Kidney epithelial cell (primary cell): ENCODE measurements around the gene HOMEZ. TPM values are rescaled to one million over a fixed set of nuclear protein-coding genes. Genes with fewer than 3 reads are reported as not detected.
A peak's percentile ranks its signal among the peaks of the same experiment; 100 is the strongest.
"Not testable (repeated sequence)": the region's sequence is repeated elsewhere in the genome, so short reads cannot be mapped to it uniquely, and the experiment has no call there.

Source experiments
- DNase-seq: peaks from one replicate; pipeline ENCODE4 v3.0.0-alpha.2; 2010; ENCODE audit warnings: low read depth
- H3K27me3 ChIP-seq: 2 replicates; pipeline ENCODE4 v1.6.0; 2011; ENCODE audit warnings: low read length; ENCODE audit not compliant: control insufficient read depth, insufficient read depth
- H3K36me3 ChIP-seq: 2 replicates; pipeline ENCODE4 v1.5.1; 2011; ENCODE audit warnings: low read length; ENCODE audit not compliant: control insufficient read depth, insufficient read depth
- H3K4me3 ChIP-seq: 2 replicates; pipeline ENCODE4 v1.5.1; 2011; ENCODE audit warnings: low read depth, mild to moderate bottlenecking, control low read depth, low read length
- CTCF ChIP-seq: IDR thresholded peaks from 2 replicates; pipeline ENCODE4 v1.5.1; 2011; ENCODE audit warnings: mild to moderate bottlenecking, moderate library complexity, low read length, control low read depth, inconsistent platforms; ENCODE audit not compliant: insufficient read depth, poor library complexity, severe bottlenecking
- total RNA-seq: library from RNA; depleted of rRNA; stranded (reverse); fragments of >200 nt; gene quantifications from 2 replicates; pipeline ENCODE4 v1.2.3, GENCODE V29; 2015

The HOMEZ gene
- total RNA-seq, 1 donor from 2014 or later, result 24.3 TPM

GRCh38 chr14:23240661-23241060, 45.3 kb downstream of the HOMEZ start:
- DNase-seq, result no peak
- no peak overlapping the region for H3K4me3 ChIP-seq
- no peaks in the 10 kb centered on the region for H3K27me3 ChIP-seq
- no peaks in the 10 kb centered on the region for H3K36me3 ChIP-seq
- TF ChIP-seq CTCF, result no peak

GRCh38 chr14:23237772-23238594, 47.9 kb downstream of the HOMEZ start, which contains the start of gene RNF212B:
RNF212B (plus strand) TSS chr14:23237936; CDS start chr14:23240346, 2,410 bp downstream.
- Histone ChIP-seq H3K27me3 (no peaks in the 10 kb centered on the region), H3K4me3 (peak within 1 kb of the TSS; percentile 6), H3K36me3 (no peaks in the 10 kb centered on the region)
- TF ChIP-seq CTCF, result no peak
- DNase-seq, result peak; percentile 32

GRCh38 chr14:23232241-23232808, 53.6 kb downstream of the HOMEZ start:
- H3K27me3 ChIP-seq, DNase-seq: not testable (repeated sequence)

GRCh38 chr14:23228812-23229211, 57.1 kb downstream of the HOMEZ start:
- DNase-seq, result no peak
- Histone ChIP-seq H3K27me3 (no peaks in the 10 kb centered on the region), H3K4me3 (no peak overlapping the region), H3K36me3 (no peaks in the 10 kb centered on the region)
- no peak for TF ChIP-seq CTCF

More at GRCh38 chr14:23232241-23232808, 53.6 kb downstream of the HOMEZ start:
- not testable (repeated sequence) for H3K36me3 ChIP-seq, H3K4me3 ChIP-seq

GRCh38 chr14:23227566-23227965, 58.4 kb downstream of the HOMEZ start:
- no peak for TF ChIP-seq CTCF
- no peak for DNase-seq
- H3K27me3 ChIP-seq, result no peaks in the 10 kb centered on the region
- no peak overlapping the region for H3K4me3 ChIP-seq
- H3K36me3 ChIP-seq, result no peaks in the 10 kb centered on the region

GRCh38 chr14:23224958-23225357, 61.0 kb downstream of the HOMEZ start:
- H3K27me3 ChIP-seq, DNase-seq, H3K4me3 ChIP-seq, H3K36me3 ChIP-seq: not testable (repeated sequence)

Other genes with a start within 250 kb of the HOMEZ start
- not detected in 2 replicates for gene PSMB11, start 243.9 kb downstream of the HOMEZ start, total RNA-seq
- 5.9 and 7.0 TPM in 2 replicates for gene CDH24, start 228.6 kb downstream of the HOMEZ start, total RNA-seq
- 72.6 and 83.4 TPM in 2 replicates for gene ACIN1, start 191.0 kb downstream of the HOMEZ start, total RNA-seq
- gene C14orf119, start 190.6 kb downstream of the HOMEZ start, total RNA-seq, result 27.5 and 33.3 TPM in 2 replicates
- not detected in 2 replicates for gene CIROP, start 181.1 kb downstream of the HOMEZ start, total RNA-seq
- gene CEBPE, start 166.9 kb downstream of the HOMEZ start, total RNA-seq, result not detected in 2 replicates
- gene SLC7A8, start 102.5 kb downstream of the HOMEZ start, total RNA-seq, result 2.3 and 3.5 TPM in 2 replicates
- not detected in 2 replicates for gene RNF212B, start 48.2 kb downstream of the HOMEZ start, total RNA-seq
- 2.5 and 2.9 TPM in 2 replicates for gene PPP1R3E, start 16.7 kb upstream of the HOMEZ start, total RNA-seq
- 16.2 and 21.3 TPM in 2 replicates for gene BCL2L2, start 20.7 kb upstream of the HOMEZ start, total RNA-seq
- gene PABPN1, start 35.3 kb upstream of the HOMEZ start, total RNA-seq, result 61.4 and 70.7 TPM in 2 replicates
- 7.8 and 13.1 TPM in 2 replicates for gene SLC22A17, start 66.8 kb upstream of the HOMEZ start, total RNA-seq
- 10.8 and 15.4 TPM in 2 replicates for gene EFS, start 79.0 kb upstream of the HOMEZ start, total RNA-seq
- gene IL25, start 86.7 kb upstream of the HOMEZ start, total RNA-seq, result not detected in 2 replicates
- gene CMTM5, start 90.9 kb upstream of the HOMEZ start, total RNA-seq, result not detected in 2 replicates
- not detected in 2 replicates for gene MYH6, start 122.1 kb upstream of the HOMEZ start, total RNA-seq
- gene MYH7, start 149.5 kb upstream of the HOMEZ start, total RNA-seq, result not detected in 2 replicates
- 43.4 and 48.1 TPM in 2 replicates for gene NGDN, start 183.6 kb upstream of the HOMEZ start, total RNA-seq